Stomach (tissue), 9 donors: ENCODE results near the gene CORO2B. TPM values are rescaled to one million over a fixed set of nuclear protein-coding genes. Genes with fewer than 3 reads are reported as not detected.

Source experiments
- DNase-seq, 2 donors: peaks; one replicate each; pipeline versions ENCODE4 v3.0.0 to v3.0.0-alpha.2; 2013 to 2019
- H3K27ac ChIP-seq, 5 donors: fragments of 200-600 bp in 4 of 5; sonication (generic) in 4 of 5; one replicate each; pipeline ENCODE4 v1.5.1; 2013 to 2019; ENCODE audit warnings: mild to moderate bottlenecking in 1 of 5, moderate library complexity in 1 of 5
- H3K27me3 ChIP-seq, 3 donors: fragments of 200-600 bp; sonication (generic); one replicate each; pipeline ENCODE4 v1.5.1; 2017 to 2019; ENCODE audit warnings: mixed run types in 1 of 3
- H3K36me3 ChIP-seq, 4 donors: fragments of 200-600 bp; sonication (generic); 1 replicate in 3 of 4; 2 replicates in 1 of 4; pipeline ENCODE4 v1.5.1; 2016 to 2019
- H3K4me1 ChIP-seq, 4 donors: fragments of 200-600 bp; sonication (generic); one replicate each; pipeline ENCODE4 v1.5.1; 2016 to 2019
- H3K4me3 ChIP-seq, 4 donors: fragments of 200-600 bp; sonication (generic) in 3 of 4; one replicate each; pipeline ENCODE4 v1.5.1; 2016 to 2019; ENCODE audit warnings: mild to moderate bottlenecking in 1 of 4
- H3K9me3 ChIP-seq, 4 donors: fragments of 200-600 bp; sonication (generic); one replicate each; pipeline ENCODE4 v1.5.1; 2016 to 2019
- EP300 ChIP-seq: sonication (generic); formaldehyde crosslinking; IDR thresholded peaks from one replicate; pipeline ENCODE4 v1.6.1; 2017; ENCODE audit warnings: antibody characterized with exemption
- POLR2A ChIP-seq, 4 donors: fragments of 450-650 bp; IDR thresholded peaks; one replicate each; pipeline ENCODE4 v1.6.1; 2016; ENCODE audit warnings: antibody characterized with exemption in 4 of 4, control low read depth in 2 of 4, mild to moderate bottlenecking in 1 of 4, moderate library complexity in 1 of 4
- POLR2AphosphoS5 ChIP-seq, 3 donors: sonication (generic); formaldehyde crosslinking; IDR thresholded peaks; one replicate each; pipeline ENCODE4 v1.6.1; 2016; ENCODE audit warnings: antibody characterized with exemption in 3 of 3
- WGBS, 5 donors: extraction: QIAGEN DNeasy Blood & Tissue Kit in 3 of 5; methylation state at CpG; one replicate each; pipeline versions ENCODE4 v1.1.5 to v1.1.7; 2013 to 2018; 5-methylcytosine and 5-hydroxymethylcytosine counted together
- intact Hi-C: fragments of 100-400 bp; cut with DNase I; formaldehyde crosslinking; loops from one replicate; pipeline ENCODE4 v1.15.1; 2023; ENCODE audit warnings: low total_unique reads
- polyA plus RNA-seq, 3 donors: library from polyadenylated mRNA; stranded (reverse); fragments of 200-250 nt; gene quantifications; one replicate each; pipeline ENCODE4 v1.2.3, GENCODE V29; 2013
- total RNA-seq, 5 donors: library from RNA; depleted of rRNA; stranded (reverse); fragments of >200 nt; gene quantifications; one replicate each; pipeline versions ENCODE4 v1.1.0 to v1.2.3, GENCODE V29; 2014 to 2016
- TF ChIP-seq, protein P1 (sequence below), 7 experiments: fragments of 450-650 bp in 4 of 7; fragments of 200-600 bp in 3 of 7; sonication (generic) in 3 of 7; IDR thresholded peaks; one replicate each; pipeline ENCODE4 v1.5.1; 2016 to 2019; ENCODE audit warnings: antibody characterized with exemption in 7 of 7, control low read depth in 2 of 7, mild to moderate bottlenecking in 1 of 7
- donor health status: healthy with polysubstance abuse.
- donor health status: Bipolar disorder and iron deficiency.
- donor health status: healthy.

CORO2B gene
- total and polyA plus RNA-seq, 8 donors, result 0.89 to 3.7 (median 2.3) TPM; not detected in 1

DNA sequence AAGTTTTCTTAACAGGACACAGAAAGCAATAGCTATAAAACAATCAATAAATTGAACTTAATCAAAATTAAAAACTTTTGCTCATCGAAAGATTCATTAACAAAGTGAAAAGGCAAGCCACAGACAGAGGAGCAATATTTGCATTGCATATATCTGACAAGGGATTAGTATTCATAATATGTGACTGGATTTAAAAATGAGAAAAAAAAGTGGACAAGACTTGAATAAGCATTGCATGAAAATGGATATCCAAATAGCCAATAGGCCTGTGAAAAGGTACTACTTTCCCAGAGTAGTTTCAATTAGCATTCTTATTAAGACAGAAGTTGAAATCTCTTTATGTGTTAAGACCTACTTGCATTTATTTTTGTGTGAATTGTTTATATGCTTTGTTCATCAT lies 84.7 kb downstream of the CORO2B start:
- Histone ChIP-seq H3K36me3 (no peaks in the 10 kb centered on the region), H3K27me3 (no peaks in the 10 kb centered on the region), H3K4me3 (no peak overlapping the region), H3K27ac (no peak overlapping the region), H3K4me1 (no peaks in the 10 kb centered on the region), H3K9me3 (no peaks in the 10 kb centered on the region)
- WGBS, 5 donors, result 87 to 96% (median 95%) methylated on average over 1 of the region's 1 CpG
- DNase-seq, result no peak
- intact Hi-C loops, result no loop called here
- TF ChIP-seq POLR2A (IDR thresholded peaks at IDR 0.05), result no peak
- TF ChIP-seq, protein P1, sequence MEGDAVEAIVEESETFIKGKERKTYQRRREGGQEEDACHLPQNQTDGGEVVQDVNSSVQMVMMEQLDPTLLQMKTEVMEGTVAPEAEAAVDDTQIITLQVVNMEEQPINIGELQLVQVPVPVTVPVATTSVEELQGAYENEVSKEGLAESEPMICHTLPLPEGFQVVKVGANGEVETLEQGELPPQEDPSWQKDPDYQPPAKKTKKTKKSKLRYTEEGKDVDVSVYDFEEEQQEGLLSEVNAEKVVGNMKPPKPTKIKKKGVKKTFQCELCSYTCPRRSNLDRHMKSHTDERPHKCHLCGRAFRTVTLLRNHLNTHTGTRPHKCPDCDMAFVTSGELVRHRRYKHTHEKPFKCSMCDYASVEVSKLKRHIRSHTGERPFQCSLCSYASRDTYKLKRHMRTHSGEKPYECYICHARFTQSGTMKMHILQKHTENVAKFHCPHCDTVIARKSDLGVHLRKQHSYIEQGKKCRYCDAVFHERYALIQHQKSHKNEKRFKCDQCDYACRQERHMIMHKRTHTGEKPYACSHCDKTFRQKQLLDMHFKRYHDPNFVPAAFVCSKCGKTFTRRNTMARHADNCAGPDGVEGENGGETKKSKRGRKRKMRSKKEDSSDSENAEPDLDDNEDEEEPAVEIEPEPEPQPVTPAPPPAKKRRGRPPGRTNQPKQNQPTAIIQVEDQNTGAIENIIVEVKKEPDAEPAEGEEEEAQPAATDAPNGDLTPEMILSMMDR (IDR thresholded peaks at IDR 0.05), result no peak
- no peak for TF ChIP-seq POLR2AphosphoS5 (IDR thresholded peaks at IDR 0.05)
- TF ChIP-seq EP300, result no peak

DNA sequence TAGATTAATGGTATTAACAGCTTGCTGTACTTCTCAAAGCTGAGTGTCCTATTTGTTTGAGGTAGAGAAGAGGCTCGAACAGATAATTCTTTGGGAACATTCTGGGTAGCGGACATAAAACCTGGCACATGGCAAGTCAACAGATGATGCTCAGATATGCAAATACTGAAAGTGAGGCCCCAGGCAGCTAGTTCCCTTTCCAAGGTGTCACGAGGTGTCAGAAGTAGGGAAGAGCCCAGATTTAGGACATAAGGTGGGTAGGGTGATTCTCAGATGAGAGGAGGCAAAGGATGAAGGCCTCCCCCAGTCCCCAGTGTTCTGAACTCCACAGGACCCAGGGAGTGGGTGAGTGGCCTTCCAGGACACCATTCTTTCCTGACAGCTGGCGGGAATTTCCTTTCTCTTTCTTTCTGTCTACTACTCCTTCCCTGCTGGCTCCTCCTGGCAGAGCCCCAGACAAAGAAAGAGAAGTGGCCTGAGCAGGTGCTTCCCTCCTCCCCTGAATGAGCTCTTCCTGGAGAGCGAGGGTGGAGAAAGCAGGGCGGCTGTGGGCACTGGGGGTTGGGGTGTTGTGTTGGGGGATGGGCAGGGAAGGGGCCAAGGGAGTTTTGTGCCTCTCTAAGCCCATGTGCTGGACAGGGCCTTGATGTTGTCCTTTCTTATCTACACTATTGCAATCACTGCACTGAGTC lies 87.5 kb downstream of the CORO2B start:
- H3K9me3 ChIP-seq, result no peaks in the 10 kb centered on the region
- H3K27ac ChIP-seq, result no peak overlapping the region
- DNase-seq, result no peak
- WGBS, 5 donors, result 47 to 76% (median 52%) methylated on average over 6 of the region's 6 CpGs
- H3K36me3 ChIP-seq, result no peaks in the 10 kb centered on the region
- intact Hi-C loops, result no loop called here
- H3K4me1 ChIP-seq, result no peaks in the 10 kb centered on the region
- no peak overlapping the region for H3K4me3 ChIP-seq
- TF ChIP-seq EP300, result no peak
- no peak for TF ChIP-seq POLR2A (IDR thresholded peaks at IDR 0.05)
- TF ChIP-seq POLR2AphosphoS5 (IDR thresholded peaks at IDR 0.05), result no peak
- TF ChIP-seq, protein P1 (IDR thresholded peaks at IDR 0.05), result no peak
- H3K27me3 ChIP-seq, result no peaks in the 10 kb centered on the region

DNA sequence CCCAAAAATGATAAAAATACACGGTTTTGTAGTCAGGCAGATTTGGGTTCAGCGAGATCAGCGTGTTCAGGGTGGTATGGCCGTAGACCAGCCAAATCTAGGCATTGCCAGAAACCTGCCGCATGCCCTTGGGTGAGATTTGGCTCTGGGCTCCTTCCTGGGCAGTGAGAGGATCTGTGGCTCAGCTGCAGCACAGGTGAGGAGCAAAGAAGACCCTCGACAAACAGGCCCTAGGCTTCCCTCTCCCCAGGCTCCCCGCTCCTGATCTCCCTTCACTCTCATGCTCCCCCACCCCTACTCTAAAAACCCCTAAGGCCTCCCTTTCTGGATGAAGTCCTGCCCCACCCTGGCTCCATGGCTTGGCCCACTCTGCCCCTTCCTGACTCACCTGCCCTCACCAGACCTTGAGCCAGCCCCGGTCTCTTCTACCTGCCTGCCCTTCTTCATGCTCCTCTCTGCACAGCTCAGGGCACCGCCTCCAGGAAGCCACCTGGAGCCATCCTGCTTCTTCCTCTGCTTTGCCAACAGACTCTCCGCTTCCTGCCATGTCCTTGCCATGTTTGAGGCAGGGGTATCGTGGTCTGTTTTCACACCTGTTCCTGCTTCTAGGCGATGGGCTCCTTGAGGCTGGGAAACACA lies 88.1 kb downstream of the CORO2B start:
- H3K36me3 ChIP-seq, result no peaks in the 10 kb centered on the region
- no peak overlapping the region for H3K4me3 ChIP-seq
- DNase-seq, result no peak
- WGBS, 5 donors, result 74 to 80% (median 75%) methylated on average over 12 of the region's 12 CpGs
- H3K27me3 ChIP-seq, result no peaks in the 10 kb centered on the region
- no peak overlapping the region for H3K27ac ChIP-seq
- intact Hi-C loops, result no loop called here
- TF ChIP-seq POLR2AphosphoS5 (IDR thresholded peaks at IDR 0.05) (no peak), EP300 (no peak), POLR2A (IDR thresholded peaks at IDR 0.05) (no peak)
- TF ChIP-seq, protein P1 (IDR thresholded peaks at IDR 0.05), result no peak
- no peaks in the 10 kb centered on the region for H3K4me1 ChIP-seq
- no peaks in the 10 kb centered on the region for H3K9me3 ChIP-seq

DNA sequence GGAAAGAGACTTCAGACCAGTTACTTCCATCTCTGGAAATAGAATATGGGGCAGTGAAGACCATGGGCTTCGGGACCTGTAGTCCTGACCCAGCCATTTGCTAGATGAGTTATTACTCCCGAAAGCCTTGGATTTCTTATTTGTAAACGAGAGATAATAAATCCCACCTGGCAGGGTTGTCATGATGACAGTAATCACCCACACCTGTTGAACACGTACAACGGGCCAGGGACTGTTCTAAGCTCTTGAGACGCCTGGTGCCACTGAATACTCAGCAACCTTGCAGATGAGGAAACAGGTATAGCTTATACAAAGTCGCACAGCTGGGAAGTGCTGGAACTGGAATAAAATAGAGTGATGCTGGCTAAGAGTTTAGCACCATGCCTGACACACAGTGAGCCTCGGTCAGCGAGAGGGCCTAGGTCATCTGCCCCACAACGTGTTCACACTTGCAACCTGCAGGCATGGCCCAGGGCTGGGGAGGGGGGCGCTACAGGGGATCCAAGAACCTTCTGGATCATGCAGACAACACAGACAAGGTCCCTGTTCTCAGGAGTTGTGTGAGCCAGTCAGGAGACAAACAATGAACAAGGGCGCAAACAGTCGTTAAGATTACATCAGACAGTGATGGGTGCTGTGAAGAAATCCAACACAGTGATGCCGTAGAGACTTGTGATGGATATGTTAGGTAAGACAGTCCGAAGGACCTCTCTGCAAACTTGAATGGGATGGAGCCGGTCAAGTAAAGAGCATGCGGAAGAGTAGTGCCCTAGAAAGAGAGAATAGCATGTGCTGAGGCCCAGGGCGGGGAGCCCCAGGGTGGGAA lies 89.2 kb downstream of the CORO2B start:
- no peak for DNase-seq
- H3K27ac ChIP-seq, result no peak overlapping the region
- TF ChIP-seq EP300 (no peak), POLR2AphosphoS5 (IDR thresholded peaks at IDR 0.05) (no peak), POLR2A (IDR thresholded peaks at IDR 0.05) (no peak)
- TF ChIP-seq, protein P1 (IDR thresholded peaks at IDR 0.05), result no peak
- WGBS, 5 donors, result 82 to 88% (median 85%) methylated on average over 18 of the region's 18 CpGs
- H3K4me3 ChIP-seq, result no peak overlapping the region
- H3K4me1 ChIP-seq, result no peaks in the 10 kb centered on the region
- H3K36me3 ChIP-seq, result no peaks in the 10 kb centered on the region
- intact Hi-C loops, result no loop called here
- H3K27me3 ChIP-seq, result peaks cover 0 to 10% (median 0%) of the 10 kb centered on the region in 3 donors
- H3K9me3 ChIP-seq, result no peaks in the 10 kb centered on the region
